Kidney tubule cell (primary cell): ENCODE results near the gene NR1H2.
"Not testable (repeated sequence)": the region's sequence is repeated elsewhere in the genome, so short reads cannot be mapped to it uniquely, and the experiment has no call there.

Experiments used
- DNase-seq: peaks from one replicate; pipeline ENCODE4 v3.0.0-alpha.2; 2018; ENCODE audit warnings: low spot score

The NR1H2 gene

GRCh38 chr19:50344661-50345318, 31.5 kb upstream of the NR1H2 start:
- DNase-seq: no peak

DNA sequence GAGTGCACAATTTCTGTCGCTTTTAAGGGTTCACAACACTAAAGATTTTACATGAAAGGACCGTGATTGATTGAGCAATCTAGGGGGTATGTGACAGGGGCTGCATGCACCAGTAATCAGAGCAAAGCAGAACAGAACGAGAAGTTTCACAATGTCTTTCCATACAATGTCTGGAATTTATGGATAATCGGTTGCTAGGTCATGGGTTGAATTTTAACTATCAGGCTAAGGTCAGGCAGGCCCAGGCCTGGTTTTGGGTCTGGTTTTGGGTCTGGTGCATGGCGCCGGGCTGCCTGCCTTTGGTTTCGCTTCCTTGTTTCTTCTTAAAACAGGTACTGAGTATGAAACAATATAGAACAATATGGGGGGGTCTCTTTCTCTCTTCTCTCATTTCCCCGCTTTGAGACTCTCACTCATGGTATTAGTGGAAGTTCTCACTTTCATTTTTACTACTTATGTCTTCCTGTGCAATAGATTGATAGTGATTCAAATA, 29.1 kb upstream of the NR1H2 start:
- DNase-seq: peak; percentile 40

DNA sequence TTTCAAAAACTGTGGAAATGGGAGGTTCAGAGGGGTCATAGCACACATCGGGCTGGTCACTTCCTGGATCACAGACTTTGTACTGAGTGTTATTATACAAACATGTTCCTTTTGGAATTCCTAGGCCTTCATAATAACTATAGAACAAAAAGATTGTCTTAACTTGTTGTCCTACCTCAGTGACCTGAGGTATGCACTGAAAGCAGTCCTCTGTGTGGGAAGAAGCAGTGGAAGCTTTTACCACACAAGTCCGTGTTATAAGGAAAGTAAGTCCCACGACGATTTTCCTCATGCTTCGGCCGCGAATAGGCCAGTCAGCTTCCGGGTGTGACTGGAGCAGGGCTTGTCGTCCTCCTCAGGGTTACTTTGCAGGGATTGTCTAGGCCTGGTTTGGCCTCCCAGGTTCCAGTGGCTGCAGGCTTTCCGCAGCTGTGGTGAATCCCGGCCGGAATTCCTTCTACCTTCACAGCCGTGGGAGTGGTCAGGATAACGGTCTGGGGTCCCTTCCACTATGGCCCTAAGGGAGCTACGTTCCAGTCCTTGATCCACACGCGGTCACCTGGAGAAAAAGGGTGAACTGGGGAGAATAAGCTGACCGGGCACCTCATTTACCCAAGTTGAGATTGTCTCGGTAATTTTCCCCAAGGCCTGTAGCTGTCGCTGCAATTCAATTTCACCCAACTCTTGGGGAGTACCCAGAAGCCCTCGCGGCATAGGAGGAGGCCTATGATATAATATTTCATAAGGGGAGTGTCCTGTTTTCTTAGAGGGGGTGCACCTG, 26.8 kb upstream of the NR1H2 start:
- DNase-seq: peak; percentile 46

DNA sequence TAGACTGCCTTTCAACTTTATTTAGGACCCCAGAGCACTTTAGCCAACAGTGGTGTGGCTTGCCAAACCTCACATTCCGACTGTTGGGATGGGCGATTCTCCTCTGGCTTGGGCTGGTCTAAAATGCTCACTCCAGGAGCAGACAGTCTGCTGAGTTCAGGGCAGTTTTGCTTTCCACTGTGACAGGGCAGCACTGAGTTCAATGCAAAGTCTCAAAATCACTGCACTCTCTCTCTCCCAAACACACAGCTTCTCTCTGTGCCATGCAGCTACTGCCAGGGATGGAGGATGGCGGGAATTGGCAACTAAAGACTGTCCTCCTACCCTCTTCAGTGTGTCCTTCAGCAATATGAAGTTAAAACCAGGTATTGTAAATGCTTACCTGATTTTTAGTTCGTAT, 24.0 kb upstream of the NR1H2 start:
- DNase-seq: no peak

- DNase-seq: not testable (repeated sequence)
Measured at GRCh38 chr19:50353487-50353880, 22.8 kb upstream of the NR1H2 start.

DNA sequence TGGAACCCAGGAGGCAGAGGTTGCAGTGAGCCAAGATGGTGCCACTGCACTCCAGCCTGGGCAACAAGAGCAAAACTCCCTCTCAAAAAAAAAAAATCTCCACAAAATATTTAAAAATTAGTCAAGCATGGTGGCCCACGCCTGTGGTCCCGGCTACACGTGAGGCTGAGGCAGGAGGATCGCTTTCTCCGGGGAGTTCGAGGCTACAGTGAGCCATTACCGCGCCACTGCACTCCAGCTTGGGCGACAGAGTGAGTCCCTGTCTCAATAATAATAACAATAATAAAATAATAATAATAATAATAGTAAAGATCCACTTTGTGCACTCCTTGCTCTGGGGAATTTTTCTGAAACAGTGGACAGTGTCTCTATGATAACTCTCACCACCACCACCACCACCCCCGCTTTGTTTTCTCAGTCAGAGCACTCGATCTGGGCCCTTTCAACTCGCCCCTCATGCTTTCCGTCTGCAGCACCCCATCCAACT, 19.5 kb upstream of the NR1H2 start:
- no peak for DNase-seq

DNA sequence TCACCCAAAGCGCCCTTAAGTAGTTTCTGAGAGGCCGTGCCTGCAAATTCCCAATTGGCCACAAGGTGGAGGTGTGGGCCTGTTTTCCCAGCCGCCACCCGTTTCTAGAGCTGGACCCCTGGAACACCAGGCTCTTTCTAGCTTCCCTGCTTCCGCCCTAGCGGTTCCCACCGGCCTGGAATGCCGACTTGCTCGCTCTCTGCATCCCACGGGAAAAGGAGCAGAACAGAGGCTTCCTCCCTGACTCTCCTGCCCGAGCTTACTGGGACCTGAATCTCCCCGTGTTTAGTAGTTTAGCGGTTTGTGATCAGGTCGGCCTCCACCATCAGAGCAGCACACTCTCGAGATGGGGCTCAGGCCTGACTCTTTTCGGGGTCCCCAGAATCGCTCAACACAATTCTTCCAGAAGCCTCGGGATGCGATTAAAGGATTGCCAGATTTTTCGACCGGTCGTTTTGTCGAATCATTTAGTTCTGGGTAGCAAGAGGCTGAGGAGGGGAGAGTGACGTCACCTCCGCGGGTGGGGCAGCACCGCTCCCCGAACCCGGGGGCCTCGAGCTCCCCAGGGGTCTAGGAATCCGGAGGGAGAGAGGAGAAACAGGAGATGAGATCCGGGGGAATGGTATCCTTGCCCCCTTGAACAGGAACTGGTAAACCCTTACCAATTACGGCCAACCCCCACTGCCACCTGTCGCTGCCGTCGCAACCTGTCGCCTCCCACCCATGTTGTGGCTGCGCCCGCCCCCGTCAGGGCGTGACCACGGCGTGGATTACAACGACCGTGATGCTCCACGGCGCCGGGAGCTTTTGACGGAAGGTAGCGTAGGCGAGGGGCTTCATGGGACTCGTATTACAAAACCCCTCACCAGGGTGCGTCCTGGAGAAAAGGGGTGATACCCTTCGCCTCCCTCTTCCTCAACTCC, 18.8 kb upstream of the NR1H2 start:
- DNase-seq: peak; percentile 70

DNA sequence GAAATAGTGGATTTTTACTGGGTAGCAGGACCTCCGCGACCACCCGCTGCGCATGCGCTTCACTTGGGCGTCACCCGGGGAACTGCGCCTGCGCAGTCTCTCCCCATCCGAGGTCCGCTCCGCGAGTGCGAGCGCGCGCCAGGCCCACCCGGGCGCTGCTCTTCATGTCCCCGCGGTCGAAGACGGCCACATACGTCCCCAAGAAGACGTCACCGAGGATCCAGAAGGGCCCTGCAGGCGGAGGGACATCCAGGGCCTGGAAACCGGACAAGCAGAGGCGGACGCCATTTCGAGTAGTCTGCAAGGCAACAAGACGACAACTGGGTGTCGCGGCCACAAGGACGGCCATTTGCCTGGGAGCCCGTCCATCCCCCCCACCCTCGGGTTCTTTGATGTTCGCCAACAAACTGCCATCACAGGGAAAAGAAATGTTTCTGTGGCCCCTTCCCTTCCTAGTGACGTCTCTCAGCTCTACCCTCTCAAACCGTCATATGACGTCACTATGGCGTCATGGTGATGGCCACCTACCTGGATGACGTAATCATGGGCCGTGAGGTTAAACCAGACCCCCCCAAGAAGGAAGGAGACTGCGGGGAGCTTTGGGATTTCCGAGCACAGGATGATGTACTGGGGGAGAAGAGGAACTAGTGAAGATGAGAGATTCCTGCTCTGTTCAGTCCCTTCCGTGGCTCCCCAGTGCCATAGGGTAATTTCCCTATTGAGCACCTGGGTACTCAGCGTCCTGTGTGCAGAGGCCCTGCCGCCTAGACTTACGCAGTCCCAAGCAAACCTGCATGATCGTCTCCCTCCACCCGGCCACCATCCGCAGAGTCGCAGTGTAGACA, 17.6 kb upstream of the NR1H2 start:
- DNase-seq: peak; percentile 27

GRCh38 chr19:50359328-50359818, 16.9 kb upstream of the NR1H2 start:
- no peak for DNase-seq

- DNase-seq: no peak
Measured at GRCh38 chr19:50361290-50362029, 14.8 kb upstream of the NR1H2 start.

DNA sequence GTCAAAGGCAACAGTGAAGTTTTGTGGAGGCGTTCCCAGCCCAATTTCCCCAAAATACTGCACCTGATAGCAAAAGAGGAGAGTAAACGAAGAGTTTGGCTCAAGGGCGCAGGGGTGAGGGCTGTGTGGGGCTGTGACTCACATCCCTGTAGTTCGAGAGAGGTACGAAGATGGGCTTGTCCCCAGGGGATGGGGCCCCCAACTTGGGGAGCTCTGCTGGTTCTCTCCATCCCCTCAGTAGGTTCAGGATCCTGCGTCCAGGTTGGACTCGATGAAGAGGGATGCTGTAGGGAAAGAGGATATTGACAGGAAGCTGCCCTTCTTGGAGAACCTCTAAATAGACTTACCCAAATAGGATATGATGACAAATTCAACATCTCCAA, 14.2 kb upstream of the NR1H2 start:
- DNase-seq: no peak

DNA sequence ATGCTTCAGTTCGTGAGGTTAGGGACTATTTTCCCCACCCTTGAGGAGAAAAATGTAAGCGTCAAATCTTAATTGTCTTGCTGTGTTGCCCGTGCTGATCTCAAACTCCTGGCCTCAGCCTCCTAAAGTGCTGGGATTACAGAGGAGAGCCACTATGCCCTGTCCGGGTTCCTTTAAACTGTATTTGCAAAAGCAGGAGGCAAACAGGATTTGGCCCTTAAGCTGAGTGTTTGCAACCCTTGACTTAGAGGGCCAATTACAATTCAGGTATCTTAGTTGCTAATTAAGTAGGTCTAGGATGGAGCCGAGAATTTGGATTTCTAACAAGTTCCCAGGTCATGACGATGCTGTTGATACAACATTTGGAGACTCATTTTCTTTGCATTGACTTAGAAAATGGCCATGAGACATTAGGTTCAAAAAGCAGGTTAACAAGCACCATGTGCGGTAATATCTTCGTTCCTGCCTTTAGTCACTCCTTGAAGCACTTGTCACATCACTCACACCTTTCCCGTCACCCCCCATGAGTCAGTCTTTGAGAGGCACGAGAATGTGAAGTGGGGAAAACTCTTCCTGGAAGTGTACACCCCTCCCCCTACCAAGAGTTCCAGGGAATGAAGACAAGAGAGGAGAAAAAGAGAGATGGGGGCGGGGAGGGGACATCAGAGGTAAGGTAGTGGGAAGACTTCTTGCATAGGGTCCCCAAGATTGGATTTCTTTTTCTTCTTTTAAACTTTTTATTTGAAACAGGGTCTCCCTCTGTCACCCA, 13.4 kb upstream of the NR1H2 start:
- peak; percentile 68 for DNase-seq

DNA sequence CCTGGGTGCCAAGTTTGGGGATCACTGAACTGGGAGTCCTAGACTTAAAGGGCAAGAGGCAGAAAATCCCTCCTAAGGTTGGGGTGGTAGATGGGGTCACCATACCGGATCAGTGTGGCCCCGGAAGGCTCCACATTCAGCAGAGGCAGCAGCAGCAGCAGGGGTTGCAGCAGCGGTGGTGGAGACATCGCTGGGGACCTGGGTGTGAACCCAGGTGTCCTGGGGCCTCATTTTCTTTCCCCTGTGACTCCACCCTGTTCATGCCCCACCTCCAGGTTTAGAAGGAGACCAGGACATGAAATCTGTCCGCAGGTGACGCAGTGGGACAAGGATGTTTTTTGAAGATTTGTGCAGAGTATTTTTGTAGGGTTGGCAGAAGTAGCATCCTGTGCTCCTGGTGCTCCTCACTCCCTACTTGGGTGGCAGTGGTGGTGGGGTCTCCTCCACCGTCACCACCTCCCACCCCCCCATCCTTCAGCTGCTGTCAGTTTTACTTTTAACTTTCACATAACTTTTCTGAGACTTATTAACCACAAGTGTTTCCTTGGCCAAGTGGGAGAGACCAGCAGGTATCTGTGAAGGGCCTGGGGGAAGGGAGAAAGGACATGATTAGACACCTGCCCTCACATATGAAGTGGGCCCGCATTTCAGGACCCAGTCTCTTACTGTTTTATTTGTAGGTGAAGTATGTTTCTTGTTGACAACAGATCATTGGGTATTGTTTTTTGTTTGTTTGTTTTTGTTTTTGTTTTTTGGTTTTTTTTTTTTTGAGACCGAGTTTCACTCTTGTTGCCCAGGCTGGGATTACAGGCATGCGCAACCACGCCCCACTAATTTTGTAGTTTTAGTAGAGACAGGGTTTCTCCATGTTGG, 10.6 kb upstream of the NR1H2 start, which contains the start of gene NAPSA:
Gene NAPSA, minus strand, starts transcription at position 206 of the 873 bp plus-strand sequence. Its CDS starts 18 bp downstream, at position 188.
- no peak for DNase-seq

DNA sequence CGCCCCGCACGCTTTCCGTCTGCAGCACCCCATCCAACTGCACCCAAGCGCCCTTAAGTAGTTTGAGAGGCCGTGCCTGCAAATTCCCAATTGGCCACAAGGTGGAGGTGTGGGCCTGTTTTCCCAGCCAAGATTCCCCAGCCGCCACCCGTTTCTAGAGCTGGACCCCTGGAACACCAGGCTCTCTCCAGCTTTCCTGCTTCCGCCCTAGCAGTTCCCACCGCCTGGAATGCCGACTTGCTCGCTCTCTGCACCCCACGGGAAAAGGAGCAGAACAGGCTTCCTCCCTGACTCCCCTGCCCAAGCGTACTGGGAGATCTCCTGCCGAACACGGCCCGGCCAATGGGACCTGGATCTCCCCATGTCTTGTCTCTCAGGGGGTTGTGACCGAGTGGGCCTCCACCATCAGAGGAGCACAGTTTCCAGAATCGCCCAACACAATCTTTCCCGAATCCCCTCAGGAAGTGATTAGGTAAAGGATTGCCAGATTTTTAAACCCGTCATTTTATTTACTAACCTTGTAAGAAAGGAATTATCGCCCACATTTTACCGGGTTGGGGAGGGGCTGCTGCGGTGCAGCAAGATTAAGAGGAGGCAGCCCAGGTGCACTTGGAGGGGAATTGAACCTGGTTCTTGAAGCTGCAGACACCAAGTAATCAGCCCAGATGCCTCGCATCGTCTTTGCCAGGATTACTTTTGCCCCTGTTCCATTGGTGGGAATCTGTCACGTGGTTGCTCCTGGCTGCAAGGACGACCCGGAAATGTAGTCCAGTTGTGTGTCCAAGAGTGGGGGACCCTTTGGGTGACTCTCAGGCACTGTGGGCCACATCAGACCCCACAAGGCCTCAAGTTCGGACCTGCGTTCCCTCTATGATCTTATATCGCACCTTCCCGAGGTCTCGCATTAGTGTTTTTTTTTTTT, 7.3 kb upstream of the NR1H2 start:
- DNase-seq: peak; percentile 81

- DNase-seq: no peak
Measured at GRCh38 chr19:50371914-50372475, 4.3 kb upstream of the NR1H2 start.

DNA sequence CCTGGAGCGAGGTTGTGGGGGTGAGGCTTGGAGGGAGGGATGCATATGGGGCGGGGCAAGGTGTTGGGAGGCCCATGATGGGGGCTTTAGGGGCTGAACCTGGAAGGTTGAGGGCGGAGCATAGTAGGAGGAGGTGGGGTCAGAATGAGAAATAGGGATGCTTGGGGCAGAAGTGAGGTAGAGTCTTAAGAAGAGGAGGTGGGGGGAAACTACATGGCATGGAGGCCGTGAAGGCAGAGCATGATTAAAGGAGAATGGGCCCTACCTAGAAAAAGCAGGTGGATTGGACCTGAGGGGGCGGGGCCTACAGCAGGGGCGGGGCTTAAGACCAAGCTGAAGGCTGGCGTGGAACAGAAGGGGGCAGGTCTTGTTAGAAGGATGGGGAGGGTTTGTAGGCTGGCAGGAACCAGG, 799 bp downstream of the NR1H2 start:
- no peak for DNase-seq

DNA sequence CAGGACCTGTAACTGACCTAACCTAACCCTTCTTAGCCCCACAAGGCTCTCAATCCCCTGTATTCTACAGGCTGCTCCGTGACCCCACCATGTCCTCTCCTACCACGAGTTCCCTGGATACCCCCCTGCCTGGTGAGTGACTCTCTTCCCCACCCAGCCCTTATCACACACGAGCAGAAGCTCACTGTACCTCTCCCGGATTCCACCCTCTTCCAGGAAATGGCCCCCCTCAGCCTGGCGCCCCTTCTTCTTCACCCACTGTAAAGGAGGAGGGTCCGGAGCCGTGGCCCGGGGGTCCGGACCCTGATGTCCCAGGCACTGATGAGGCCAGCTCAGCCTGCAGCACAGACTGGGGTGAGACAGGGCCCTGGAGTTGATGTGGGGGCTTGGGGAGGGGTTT, 1.3 kb downstream of the NR1H2 start:
- DNase-seq: no peak
